ENCODE results near the gene SPHK1.

Gene SPHK1

DNA sequence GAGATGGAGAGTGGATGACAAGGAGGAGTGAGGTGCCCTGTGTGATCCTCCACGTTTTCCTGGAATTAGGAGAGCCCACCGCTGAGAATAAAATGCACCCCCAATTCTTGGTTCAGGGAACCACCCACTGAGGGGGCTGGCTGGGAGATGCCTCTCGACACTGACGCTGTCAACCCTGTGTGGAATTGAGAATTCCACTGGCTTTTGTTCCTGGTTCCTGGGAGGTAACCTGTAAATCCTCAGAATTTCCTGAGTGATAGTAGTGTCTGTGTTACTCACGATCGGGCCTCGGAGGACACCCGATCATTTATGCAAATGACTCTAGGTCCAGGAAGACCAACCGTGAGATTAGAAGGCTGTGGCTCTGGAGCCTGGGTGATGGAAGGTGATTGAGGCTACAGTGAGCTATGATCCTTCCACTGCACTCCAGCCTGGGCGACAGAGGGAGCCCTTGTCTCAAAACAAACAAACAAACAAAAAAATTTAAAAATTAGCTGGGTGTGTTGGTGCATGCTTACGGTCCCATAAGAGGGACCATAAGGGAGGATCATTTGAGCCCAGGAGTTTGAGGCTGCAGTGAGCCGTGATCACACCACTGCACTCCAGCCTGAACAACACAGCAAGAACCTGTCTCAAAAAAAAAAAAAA, 19.0 kb upstream of the SPHK1 start:
- no peak for DNase-seq

GRCh38 chr17:76366247-76366646, 18.2 kb upstream of the SPHK1 start:
- no peak for DNase-seq

DNA sequence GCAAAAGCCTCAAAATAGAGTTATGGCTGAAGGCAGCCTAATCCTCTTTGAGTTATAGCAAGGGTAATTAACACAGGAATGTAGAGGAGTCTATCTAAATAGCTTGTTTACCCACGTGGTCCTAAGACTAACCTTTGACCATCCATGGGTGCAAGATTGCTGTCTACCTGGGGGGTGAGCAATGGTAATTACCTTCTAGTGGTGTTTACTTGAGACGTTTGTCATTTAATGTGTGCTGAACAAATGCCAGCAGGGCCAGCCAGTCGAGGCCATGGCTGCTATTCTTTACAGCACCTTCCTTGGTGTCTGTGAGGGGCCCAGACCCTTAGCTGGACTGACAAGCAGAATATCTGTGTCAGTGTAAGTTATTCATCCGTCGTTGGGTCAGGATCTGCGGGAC, 16.8 kb upstream of the SPHK1 start:
- peak; percentile 20 for DNase-seq

GRCh38 chr17:76368545-76368944, 15.9 kb upstream of the SPHK1 start:
- no peak for DNase-seq

DNA sequence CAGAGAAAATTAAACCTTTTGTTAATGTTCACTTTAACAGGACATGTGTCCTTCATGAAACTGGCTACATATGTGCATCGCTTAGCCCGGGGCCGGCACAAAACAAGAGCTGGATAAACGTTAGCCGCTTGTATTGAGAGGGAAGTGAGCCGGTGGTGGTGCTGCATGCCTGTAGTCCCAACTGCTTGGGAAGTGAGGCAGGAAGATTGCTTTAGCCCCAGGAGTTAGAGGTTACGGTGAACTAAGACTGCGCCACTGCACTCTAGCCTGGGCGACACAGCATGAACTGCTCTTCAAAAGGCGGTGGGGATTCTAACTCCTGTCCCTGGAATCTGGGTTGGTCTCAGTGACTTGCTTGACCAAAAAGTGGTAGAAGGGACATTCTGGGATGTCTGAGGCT, 15.0 kb upstream of the SPHK1 start:
- no peak for DNase-seq

DNA sequence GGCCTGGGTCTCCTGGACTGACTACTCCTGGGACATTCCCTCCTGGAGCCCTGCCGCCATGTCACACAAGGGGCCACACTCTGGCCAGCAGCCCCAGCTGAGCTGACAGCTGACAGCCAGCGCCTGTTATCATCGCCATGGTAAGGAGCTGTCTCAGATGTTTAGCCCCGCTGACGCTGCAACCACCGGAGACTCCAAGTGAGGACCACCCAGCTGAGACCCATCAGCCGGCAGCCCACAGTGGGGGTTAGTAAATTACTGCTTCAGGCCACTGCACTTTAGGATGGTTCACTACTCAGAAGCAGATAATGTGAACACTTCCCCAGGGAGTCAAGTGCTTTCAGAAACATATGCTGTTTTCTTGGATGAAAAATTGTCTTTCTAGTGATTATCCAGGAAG, 14.6 kb upstream of the SPHK1 start:
- DNase-seq = peak; percentile 42

GRCh38 chr17:76370261-76370993, 14.0 kb upstream of the SPHK1 start:
- DNase-seq = no peak

GRCh38 chr17:76371656-76372628, 12.5 kb upstream of the SPHK1 start:
- DNase-seq = no peak

DNA sequence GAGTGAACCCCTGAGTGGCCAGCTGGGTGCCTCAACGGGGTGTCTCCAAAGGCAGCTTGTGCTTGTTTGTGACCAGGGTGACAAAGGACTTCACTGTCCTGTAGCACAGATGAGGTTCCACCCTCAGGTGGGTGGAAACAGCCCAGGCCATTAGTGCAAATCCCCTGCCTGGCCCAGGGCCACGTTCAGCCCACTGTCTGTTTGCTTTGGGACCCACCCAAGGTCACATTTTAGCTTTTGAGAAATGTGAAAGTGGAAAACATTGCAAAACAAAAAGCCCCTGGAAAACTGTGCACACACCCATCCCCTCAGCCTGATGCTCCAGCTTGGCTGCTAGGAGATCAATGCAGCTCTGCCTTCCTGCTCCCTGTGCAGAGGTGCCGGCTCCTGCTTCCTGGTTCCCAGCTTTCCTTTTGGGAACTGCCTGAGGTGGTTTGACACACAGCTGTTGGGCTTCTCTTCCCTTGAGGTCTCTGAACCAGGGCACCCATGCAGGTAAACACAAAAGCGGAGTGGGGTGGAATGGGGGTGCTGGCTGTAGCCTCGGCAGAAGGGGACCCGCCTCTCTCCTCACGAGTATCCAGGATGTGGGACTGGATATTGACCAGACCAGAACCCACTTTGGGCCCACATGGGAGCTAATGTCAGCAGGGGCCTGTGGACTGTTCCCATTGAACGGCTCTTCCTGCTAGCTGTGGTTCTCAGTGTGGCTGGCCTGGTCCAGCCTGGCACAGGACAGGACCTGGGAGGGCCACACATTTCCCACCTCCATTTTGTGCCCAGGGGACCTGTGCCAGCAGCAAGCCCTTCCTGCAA, 7.9 kb upstream of the SPHK1 start:
- DNase-seq = peak; percentile 80

DNA sequence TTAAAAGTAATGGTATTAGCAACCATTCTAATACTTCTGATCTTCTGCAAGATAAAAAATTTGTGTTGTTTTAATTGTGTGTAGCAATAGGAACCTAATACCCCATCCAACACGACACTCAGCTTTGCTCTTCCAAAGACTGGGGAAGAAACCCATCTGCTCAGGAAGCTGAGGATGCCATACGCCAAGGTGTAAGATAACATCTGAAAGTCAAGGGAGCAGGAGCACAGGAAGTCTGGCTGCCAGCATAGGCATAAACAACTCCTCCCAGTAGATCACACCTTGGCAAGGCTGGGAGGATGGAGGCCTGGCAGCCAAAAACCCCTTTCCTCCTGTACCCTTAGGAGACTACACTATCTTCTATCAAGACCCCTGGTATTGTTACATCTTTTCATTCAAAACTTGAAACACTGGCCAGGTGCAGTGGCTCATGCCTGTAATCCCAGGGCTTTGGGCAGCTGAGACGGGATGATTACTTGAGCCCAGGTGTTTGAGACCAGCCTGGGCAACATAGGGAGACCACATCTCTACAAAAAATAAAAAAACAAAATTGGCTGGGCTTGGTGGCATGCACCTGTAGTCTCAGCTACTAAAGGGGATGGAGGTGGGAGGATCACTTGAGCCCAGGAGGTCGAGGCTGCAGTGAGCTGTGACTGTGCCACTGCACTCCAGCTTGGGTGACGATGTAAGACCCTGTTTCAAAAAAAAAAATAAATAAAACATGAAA, 5.7 kb upstream of the SPHK1 start:
- peak; percentile 60 for DNase-seq

DNA sequence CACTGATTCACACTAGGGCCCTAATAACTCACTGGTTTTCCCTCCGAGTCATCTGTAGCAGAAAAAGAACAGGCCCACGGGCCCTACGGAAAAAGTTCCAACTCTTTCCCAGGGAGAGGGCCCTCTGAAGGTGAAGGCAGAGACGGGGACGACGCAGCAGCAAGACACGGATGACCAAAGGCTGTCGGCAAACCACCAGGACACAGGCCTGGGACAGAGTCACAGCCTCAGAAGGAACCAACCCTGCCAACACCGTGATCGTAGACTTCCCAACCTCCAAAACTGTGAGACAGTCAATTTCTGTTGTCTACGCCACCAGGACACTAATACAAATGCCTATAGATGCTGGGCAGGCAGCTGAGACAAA, 5.2 kb upstream of the SPHK1 start:
- no peak for DNase-seq

DNA sequence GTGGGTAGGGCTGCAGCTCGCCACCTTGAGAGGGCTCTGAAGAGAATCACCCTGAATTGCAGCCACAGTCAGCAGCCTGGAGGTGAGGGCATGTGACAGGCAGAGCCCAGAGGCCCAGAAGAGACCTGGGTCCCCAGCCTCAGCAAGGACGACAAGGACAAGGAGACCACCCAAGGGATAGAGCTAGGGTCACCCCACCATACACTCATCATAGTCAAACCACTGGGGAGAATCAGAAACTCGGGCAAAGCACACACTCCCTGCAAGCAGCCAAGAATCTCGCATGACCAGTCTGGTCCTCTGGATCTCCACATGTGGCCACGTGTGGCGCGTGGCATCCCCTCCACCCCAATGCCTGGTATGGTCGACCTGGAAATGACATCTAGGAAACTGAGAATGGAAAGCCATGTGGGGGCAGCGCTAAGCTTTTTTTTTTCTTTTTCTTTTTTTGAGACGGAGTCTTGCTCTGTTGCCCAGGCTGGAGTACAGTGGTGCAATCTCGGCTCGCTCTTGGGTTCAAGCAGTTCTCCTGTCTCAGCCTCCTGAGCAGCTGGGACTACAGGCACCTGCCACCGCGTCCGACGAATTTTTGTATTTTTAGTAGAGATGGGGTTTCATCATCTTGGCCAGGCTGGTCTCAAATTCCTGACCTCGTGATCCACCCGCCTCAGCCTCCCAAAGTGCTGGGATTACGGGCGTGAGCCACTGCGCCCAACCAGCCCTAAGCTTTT, 4.6 kb upstream of the SPHK1 start:
- DNase-seq = no peak

DNA sequence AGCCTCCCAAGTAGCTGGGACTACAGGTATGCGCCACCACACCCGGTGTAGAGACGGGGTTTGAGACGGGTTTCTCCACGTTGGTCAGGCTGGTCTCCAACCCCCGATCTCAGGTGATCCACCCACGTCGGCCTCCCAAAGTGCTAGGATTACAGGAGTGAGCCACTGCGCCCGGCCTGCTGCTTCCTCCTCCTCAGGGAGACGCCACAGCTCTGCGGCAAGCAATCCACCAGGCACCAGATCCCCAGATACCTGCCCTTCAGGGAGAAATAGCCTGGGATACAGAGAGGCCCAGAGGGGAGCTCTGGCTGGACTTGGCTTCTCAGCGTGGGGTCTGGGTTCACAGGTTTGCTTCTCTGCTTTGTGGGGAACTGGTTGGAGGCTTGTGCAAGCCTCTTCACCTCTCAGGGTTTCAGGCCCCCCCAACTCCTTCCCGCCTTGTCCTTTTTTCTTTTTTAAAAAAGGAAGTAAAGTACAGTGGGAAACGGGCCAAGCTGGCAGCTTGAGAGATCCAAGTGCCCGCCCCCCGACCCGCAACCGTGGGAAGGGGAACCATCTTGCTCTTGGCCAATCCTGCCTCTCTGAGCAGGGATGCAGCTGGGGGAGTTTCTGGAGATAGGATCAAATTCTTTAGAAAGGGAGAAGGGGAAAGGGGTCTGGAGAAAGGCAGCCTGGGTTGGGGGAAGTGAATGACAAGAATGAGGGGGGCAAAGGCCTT, 2.6 kb upstream of the SPHK1 start:
- no peak for DNase-seq

GRCh38 chr17:76382351-76382802, 2.0 kb upstream of the SPHK1 start:
- no peak for DNase-seq

- peak; percentile 69 for DNase-seq
Observed at GRCh38 chr17:76382803-76383545, 1.4 kb upstream of the SPHK1 start.

DNA sequence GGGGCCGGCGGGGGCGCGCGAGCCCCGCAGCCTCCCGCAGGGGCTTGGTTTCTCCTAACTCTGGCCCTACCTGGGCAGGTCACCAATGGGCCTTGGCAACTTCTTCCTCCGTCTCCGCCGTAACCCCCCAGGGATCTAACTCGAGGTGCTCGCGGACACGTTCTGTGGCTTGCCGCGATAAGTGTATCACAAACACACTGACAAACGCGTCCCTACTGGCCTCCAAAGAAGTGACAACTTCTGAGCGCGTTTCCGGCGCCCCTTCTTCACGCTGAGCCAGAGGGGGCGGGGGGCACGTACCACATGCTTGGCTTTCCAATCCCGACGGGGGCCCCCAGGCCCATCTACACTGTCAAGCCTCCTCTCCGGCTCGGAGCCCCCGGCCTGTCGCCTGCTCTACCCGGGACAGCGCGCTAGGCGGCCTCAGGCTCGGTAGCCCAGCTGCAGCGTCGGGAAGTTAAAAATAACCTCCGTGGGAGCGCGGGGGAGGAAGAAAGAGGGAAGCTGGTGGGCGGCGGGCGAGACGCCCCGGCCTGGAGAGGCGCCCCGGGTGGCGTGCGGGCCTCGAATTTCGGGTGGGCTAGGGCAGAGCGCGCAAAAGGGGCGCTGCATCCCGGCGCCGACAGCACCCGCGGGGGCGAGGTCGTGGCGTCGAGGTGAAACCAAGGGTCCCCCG, 725 bp upstream of the SPHK1 start:
- DNase-seq = peak; percentile 69

GRCh38 chr17:76384987-76385891, 830 bp downstream of the SPHK1 start:
- DNase-seq = peak; percentile 61

Data from NCI-H69 (cell line).